Uterus (tissue), 2 donors: ENCODE data around the gene UPF2.

Experiments
- CTCF ChIP-seq, 4 experiments: fragments of 200-600 bp in 2 of 4; fragments of 450-650 bp in 2 of 4; sonication (generic) in 2 of 4; IDR thresholded peaks; one replicate each; pipeline ENCODE4 v1.5.1; 2016 to 2019; ENCODE audit warnings: antibody characterized with exemption in 4 of 4, mild to moderate bottlenecking in 2 of 4, moderate library complexity in 1 of 4
- POLR2A ChIP-seq, 2 donors: fragments of 450-650 bp; IDR thresholded peaks; one replicate each; pipeline ENCODE4 v1.6.1; 2016; ENCODE audit warnings: antibody characterized with exemption in 2 of 2, mild to moderate bottlenecking in 1 of 2, moderate library complexity in 1 of 2

DNA sequence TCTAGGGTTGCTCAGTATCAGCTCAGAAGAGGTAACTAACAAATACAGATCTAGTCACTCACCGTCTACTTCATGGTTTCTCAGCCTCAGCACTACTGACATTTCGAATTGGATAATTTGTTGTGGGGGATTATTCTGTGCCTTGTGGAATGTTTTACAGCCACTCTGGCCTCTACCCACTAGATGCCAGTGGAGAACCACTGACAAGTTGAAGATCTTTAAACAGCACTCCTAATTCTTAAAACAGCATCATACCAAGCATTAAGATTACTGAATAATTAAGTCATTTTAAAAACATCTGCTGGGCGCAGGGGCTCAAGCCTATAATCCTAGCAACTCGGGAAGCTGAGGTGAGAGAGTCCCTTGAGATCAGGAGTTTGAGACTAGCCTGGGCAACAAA, 82.6 kb downstream of the UPF2 start:
- TF ChIP-seq CTCF (IDR thresholded peaks at IDR 0.05) (no peak), POLR2A (IDR thresholded peaks at IDR 0.05) (no peak)
